Memory B cell (primary cell): ENCODE data around the gene DYRK4.

ENCODE experiments used
- ATAC-seq: fragments of 150-1000 bp; cut with Tn5 transposase; 2 replicates; pipeline ENCODE4 v1.10.0; 2021; ENCODE audit warnings: low read depth, mild to moderate bottlenecking, moderate library complexity
- DNase-seq, 2 donors: peaks; one replicate each; pipeline ENCODE4 v3.0.0; 2022; ENCODE audit warnings: low spot score in 2 of 2
- H3K27ac Mint-ChIP-seq: one replicate; pipeline ENCODE4 v1.8.0; 2022; ENCODE audit warnings: mild to moderate bottlenecking, moderate library complexity, mixed read lengths
- H3K27me3 Mint-ChIP-seq: one replicate; pipeline ENCODE4 v1.8.0; 2022; ENCODE audit warnings: mixed read lengths
- H3K36me3 Mint-ChIP-seq: one replicate; pipeline ENCODE4 v1.8.0; 2022; ENCODE audit warnings: mild to moderate bottlenecking, mixed read lengths
- H3K4me1 Mint-ChIP-seq: one replicate; pipeline ENCODE4 v1.8.0; 2022; ENCODE audit warnings: mixed read lengths
- H3K4me3 Mint-ChIP-seq: one replicate; pipeline ENCODE4 v1.8.0; 2022; ENCODE audit warnings: mild to moderate bottlenecking, moderate library complexity, mixed read lengths
- H3K9me3 Mint-ChIP-seq: one replicate; pipeline ENCODE4 v1.8.0; 2022; ENCODE audit warnings: mixed read lengths

The DYRK4 gene

DNA sequence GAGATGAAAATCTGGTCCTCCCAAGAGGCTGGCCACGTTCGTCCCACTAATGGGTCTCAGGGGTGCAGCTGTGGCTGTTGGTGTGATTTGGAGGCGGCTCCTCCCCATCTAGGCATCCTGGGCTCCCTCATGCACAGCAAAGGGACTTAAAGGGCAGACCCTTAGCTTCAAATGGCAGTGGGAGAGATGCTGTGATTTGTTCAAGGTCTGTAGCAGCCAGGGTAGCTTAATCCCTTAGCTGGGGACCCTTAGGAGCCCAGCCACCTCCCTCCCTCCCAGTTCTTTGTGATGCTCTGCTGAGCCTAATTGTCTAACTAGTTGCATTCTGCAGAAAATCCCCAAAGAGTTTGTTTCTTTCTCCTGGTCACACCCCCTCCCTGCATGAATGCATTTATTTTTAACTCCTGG, 18.3 kb downstream of the DYRK4 start:
- no peak overlapping the region for H3K4me3 Mint-ChIP-seq
- DNase-seq = no peak
- H3K27ac Mint-ChIP-seq = peak overlapping the region; percentile 31
- no peaks in the 10 kb centered on the region for H3K27me3 Mint-ChIP-seq
- H3K4me1 Mint-ChIP-seq = peaks cover 14% of the 10 kb centered on the region
- ATAC-seq = no peak
- H3K9me3 Mint-ChIP-seq = no peaks in the 10 kb centered on the region
- peaks cover 1% of the 10 kb centered on the region for H3K36me3 Mint-ChIP-seq

DNA sequence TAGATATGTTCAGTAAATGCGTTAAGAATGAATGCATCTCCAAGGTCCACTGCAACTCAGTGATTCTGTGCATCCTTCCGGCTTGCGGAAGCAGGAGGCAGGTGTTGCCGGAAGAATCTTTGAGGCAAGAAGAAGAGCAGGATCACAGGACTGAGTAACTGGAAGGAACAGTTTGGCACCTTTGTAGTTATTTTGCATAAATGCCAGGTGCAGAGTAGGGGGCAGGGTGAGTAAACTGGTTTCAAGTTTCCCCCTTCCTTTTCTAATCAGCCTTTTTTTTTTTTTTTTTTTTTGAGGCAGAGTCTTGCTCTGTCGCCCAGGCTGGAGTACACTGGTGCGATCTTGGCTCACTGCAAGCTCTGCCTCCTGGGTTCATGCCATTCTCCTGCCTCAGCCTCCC, 22.3 kb downstream of the DYRK4 start:
- ATAC-seq (peak; percentile 44), DNase-seq (no peak)
- H3K36me3 Mint-ChIP-seq = peaks cover 6% of the 10 kb centered on the region
- peaks cover 14% of the 10 kb centered on the region for H3K4me1 Mint-ChIP-seq
- H3K4me3 Mint-ChIP-seq = no peak overlapping the region
- H3K27ac Mint-ChIP-seq = no peak overlapping the region
- no peaks in the 10 kb centered on the region for H3K27me3 Mint-ChIP-seq
- H3K9me3 Mint-ChIP-seq = no peaks in the 10 kb centered on the region

DNA sequence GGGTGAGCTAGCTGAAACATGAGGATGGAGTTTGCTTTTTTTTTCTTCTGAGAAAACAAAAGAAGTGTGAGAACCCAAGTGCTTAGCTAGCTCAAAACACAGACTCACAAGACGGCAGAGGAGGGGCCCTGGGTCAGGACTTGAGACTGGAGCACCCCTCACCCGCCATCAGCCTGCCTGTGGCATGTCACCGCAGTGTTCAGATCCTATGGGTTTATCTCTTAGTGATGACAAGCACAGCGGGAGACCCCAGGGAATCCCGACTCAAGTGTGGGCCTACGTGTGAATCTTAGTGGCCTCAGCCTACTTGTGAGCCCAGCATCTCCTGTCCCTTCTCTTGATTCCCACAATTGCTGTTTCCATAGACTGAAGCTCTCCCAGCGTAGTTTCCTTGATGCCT, 22.9 kb downstream of the DYRK4 start:
- H3K4me1 Mint-ChIP-seq = peaks cover 14% of the 10 kb centered on the region
- ATAC-seq = no peak

DNA sequence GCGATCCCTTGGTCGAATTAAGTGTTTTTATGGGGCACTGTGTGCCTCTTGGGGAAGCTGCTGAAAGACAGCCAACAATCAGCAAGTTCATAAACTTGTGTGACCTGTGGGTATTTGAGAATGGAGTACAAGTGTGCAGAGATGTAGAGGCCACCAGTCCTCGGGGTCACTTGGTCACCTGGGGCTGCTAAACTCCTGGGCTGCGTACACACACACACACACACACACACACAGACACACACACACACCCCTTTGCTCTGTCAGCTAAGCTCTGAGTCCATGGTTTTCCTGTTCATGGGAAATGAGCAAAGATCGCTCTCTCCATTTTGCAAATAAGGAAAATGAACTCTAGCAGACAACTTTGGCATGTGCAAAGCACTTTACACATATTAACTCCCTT, 24.5 kb downstream of the DYRK4 start:
- DNase-seq (no peak), ATAC-seq (no peak)
- Mint-ChIP-seq H3K27ac (no peak overlapping the region), H3K4me3 (no peak overlapping the region), H3K36me3 (peaks cover 14% of the 10 kb centered on the region), H3K27me3 (no peaks in the 10 kb centered on the region), H3K9me3 (peaks cover 3% of the 10 kb centered on the region), H3K4me1 (peaks cover 8% of the 10 kb centered on the region)

More for the DNA sequence above, 22.9 kb downstream of the DYRK4 start:
- no peak for DNase-seq
- Mint-ChIP-seq H3K36me3 (peaks cover 10% of the 10 kb centered on the region), H3K4me3 (no peak overlapping the region), H3K27ac (no peak overlapping the region), H3K27me3 (no peaks in the 10 kb centered on the region), H3K9me3 (peaks cover 3% of the 10 kb centered on the region)

DNA sequence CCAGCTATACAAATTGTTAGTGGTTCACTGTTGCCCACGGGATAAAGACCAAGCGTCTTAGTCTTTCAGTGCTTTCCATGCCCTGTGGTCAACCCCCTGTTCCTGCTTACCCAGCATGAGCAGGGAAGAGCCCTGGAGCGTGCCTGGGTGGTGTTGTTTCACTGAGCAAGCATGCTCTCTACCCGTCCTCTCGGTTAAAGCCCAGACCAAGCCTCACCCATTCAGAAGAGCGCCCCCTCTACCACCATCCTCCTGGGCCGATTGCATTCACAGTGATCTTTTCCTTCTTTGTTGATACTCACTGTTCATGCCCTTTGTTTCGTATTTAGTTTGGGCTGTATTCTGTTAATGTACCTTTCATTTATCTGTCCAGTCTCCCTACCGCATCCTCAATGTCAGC, 25.1 kb downstream of the DYRK4 start:
- DNase-seq (no peak), ATAC-seq (no peak)
- Mint-ChIP-seq H3K27ac (no peak overlapping the region), H3K4me3 (no peak overlapping the region), H3K4me1 (peaks cover 8% of the 10 kb centered on the region), H3K36me3 (peaks cover 16% of the 10 kb centered on the region), H3K9me3 (peaks cover 3% of the 10 kb centered on the region), H3K27me3 (no peaks in the 10 kb centered on the region)

DNA sequence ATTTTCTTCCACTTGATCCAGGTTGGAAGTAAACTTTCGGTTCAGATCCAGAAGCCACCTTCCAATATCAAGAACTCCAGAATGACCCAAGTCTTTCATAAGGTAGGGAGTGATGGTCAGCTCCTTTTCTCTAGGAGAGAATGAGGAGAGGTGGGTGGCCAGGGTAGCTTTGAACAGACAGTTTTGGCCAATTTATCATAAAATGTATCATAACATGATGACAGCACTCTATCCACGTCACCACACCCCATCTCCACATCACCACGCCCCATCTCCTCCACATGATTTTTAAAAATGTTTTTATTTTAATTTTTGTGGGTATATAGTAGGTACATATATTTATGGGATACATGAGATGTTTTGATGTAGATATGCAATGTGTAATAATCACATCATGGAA, 26.9 kb downstream of the DYRK4 start:
- DNase-seq (no peak), ATAC-seq (no peak)
- Mint-ChIP-seq H3K4me1 (peaks cover 4% of the 10 kb centered on the region), H3K27me3 (no peaks in the 10 kb centered on the region), H3K9me3 (peaks cover 3% of the 10 kb centered on the region), H3K4me3 (no peak overlapping the region), H3K27ac (no peak overlapping the region), H3K36me3 (peaks cover 19% of the 10 kb centered on the region)

DNA sequence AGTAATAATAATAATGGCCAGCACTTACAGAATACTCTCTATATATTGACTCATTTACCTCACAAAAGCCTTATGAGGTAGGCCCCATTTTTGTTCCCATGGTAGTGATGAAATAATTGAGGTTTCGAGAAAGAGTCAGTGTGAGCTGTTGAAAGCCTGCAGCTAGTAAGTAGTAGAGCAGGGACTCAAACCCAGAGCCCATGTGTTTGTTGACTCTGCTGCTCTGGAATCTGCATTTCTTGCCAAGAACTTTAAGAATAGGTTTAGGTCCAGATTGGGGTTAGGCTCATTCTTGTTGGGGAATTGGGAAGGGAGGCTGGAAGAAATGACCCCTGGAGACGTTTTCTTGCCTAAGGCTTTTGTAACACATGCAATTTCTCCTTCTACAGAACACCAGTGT, 27.9 kb downstream of the DYRK4 start:
- DNase-seq = no peak
- Mint-ChIP-seq H3K4me1 (no peaks in the 10 kb centered on the region), H3K4me3 (no peak overlapping the region)

DNA sequence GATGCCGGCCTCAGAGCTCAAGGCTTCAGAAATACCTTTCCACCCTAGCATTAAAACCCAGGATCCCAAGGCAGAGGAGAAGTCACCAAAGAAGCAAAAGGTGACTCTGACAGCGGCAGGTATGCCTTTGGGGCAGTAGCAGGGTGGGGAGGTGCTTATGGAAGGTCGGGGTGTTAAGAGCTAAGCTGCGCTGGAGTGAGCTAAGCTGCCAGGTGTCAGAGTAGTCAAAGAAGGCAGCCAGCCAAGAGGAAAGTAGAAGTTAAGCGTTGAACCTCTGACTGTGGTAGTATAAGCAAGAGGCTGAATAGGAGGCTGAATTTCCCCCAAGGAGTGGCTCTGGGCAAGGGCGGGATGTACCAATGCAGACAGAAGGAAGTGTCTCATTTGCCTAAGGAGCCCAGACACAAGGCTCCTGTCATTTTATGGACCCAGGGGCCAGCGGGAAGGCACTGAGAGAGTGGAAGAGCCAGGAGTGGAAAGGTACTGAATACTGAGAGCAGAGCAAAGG, 29.2 kb downstream of the DYRK4 start:
- Mint-ChIP-seq H3K27me3 (no peaks in the 10 kb centered on the region), H3K27ac (no peak overlapping the region), H3K36me3 (peaks cover 22% of the 10 kb centered on the region), H3K4me1 (no peaks in the 10 kb centered on the region), H3K4me3 (no peak overlapping the region), H3K9me3 (peaks cover 3% of the 10 kb centered on the region)
- ATAC-seq = no peak
- no peak for DNase-seq

More for the DNA sequence above, 27.9 kb downstream of the DYRK4 start:
- peaks cover 3% of the 10 kb centered on the region for H3K9me3 Mint-ChIP-seq
- peaks cover 19% of the 10 kb centered on the region for H3K36me3 Mint-ChIP-seq
- no peak for ATAC-seq
- H3K27me3 Mint-ChIP-seq = no peaks in the 10 kb centered on the region
- H3K27ac Mint-ChIP-seq = no peak overlapping the region

DNA sequence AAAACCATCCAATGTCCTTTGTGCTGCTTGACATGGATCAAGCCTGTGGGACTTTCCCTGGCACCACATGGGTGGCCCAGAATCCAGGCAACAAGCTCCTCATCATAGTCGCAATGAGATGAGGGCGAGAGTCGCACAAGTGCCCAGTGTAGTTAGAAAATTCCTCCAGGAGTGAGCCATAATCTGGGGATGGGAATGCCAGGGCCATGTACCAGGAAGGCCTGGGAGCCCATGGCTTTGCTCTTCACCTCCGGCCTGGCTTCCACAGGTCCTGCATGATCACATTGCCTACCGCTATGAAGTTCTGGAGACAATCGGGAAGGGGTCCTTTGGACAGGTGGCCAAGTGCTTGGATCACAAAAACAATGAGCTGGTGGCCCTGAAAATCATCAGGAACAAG, 33.9 kb downstream of the DYRK4 start:
- Mint-ChIP-seq H3K27me3 (no peaks in the 10 kb centered on the region), H3K9me3 (no peaks in the 10 kb centered on the region), H3K36me3 (peaks cover 19% of the 10 kb centered on the region), H3K27ac (no peak overlapping the region), H3K4me3 (no peak overlapping the region), H3K4me1 (no peaks in the 10 kb centered on the region)
- DNase-seq (no peak), ATAC-seq (no peak)

DNA sequence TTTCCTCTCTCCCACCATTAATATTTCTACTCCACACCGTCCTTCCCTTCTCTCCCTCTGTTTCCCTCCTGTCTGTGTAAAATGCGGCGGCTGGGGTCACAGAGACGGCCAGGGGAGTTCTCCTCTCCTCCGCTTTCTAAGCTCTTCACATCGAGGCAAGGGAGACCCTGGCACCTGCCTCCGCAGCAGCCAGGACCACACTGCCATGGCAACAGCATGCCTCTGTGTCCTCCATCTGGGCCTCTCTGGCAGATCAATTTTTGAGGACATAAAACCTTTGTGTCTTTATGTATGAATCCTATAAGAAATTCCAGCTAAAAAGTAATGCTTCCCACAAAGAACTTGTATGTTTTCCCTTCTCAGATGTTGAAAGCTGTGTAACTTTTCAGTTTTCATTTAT, 41.4 kb downstream of the DYRK4 start:
- peaks cover 9% of the 10 kb centered on the region for H3K36me3 Mint-ChIP-seq
- H3K4me3 Mint-ChIP-seq = no peak overlapping the region
- peaks cover 20% of the 10 kb centered on the region for H3K4me1 Mint-ChIP-seq
- DNase-seq (no peak), ATAC-seq (no peak)
- no peaks in the 10 kb centered on the region for H3K27me3 Mint-ChIP-seq
- H3K27ac Mint-ChIP-seq = no peak overlapping the region
- H3K9me3 Mint-ChIP-seq = no peaks in the 10 kb centered on the region

DNA sequence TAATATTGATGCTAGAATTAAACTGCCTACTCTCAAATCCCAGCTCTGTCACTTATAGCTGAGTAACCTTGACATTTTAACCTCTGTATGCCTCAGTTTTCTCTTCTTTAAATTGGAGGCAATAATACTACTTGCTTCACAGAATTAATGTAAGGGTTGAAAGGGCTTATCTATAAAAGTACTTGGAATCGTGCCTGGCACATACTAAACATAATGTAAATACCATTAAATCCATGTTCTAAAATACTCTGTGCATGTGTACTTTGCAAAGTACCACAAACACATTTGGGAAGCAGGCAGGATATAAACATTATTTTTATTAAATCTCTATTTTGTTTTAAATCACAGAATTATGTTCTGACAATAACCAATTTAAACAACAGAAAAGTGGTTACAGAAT, 41.9 kb downstream of the DYRK4 start:
- H3K36me3 Mint-ChIP-seq = peaks cover 9% of the 10 kb centered on the region
- H3K27me3 Mint-ChIP-seq = no peaks in the 10 kb centered on the region
- no peaks in the 10 kb centered on the region for H3K9me3 Mint-ChIP-seq
- H3K4me3 Mint-ChIP-seq = no peak overlapping the region
- DNase-seq (no peak), ATAC-seq (no peak)
- no peak overlapping the region for H3K27ac Mint-ChIP-seq
- H3K4me1 Mint-ChIP-seq = peaks cover 20% of the 10 kb centered on the region

DNA sequence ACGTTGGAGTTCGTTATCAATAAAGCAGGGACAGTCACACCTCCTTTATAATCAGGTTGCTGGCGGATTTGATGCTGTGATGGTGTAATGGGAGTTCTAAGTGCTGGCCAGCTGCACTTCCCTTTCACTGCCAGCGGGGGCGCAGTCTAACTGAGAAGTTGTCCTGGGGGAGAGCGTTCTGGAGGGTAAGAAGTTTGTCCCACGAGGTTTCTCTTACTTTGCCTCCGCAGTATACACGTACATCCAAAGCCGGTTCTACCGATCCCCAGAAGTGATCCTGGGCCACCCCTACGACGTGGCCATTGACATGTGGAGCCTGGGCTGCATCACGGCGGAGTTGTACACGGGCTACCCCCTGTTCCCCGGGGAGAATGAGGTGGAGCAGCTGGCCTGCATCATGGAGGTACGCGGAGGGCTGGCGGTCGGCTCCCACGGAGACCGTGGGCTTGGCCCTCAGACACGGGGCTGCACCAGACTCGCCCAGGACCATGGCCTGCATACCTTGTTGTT, 42.7 kb downstream of the DYRK4 start:
- no peaks in the 10 kb centered on the region for H3K9me3 Mint-ChIP-seq
- no peaks in the 10 kb centered on the region for H3K27me3 Mint-ChIP-seq
- peak overlapping the region; percentile 97 for H3K4me3 Mint-ChIP-seq
- peak overlapping the region; percentile 83 for H3K27ac Mint-ChIP-seq
- peaks cover 13% of the 10 kb centered on the region for H3K36me3 Mint-ChIP-seq
- H3K4me1 Mint-ChIP-seq = peaks cover 20% of the 10 kb centered on the region
- DNase-seq (peak; percentile 77), ATAC-seq (peak; percentile 94)

DNA sequence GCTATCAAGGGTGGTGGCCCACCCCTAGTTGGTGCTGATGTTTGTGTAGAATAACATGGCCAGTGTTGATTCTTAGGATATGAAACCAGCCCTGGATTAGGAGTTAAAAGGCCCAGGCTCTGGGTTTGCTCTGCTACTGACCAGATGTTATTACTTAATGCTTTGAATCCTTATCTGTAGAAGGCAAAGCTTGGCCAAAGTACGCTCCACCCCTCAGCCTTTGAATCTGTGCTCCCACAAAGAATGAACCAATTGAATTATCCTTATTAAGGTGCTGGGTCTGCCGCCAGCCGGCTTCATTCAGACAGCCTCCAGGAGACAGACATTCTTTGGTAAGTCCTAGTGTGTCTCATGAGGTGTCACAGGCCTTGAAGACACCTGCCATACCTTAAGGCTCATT, 45.0 kb downstream of the DYRK4 start:
- no peak overlapping the region for H3K4me3 Mint-ChIP-seq

DNA sequence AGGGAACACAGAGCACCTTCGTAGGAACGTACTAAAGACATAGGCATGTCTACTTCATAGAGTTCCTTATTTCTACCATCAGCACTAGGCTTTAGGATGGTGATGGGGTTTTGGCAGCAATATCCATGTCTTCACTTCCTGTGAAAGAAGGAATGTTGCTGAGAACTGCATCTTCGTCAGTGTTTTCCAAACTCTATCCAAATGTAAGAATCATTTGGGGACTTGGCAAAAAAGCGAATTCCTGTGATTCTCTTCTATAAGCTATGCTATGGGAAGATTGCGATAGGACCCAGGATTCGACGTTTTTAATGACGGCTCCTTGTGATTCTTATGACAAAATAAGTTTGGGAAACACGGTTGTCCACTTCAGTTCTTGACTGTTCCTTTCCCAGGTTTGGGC, 47.1 kb downstream of the DYRK4 start:
- Mint-ChIP-seq H3K9me3 (no peaks in the 10 kb centered on the region), H3K4me1 (peaks cover 20% of the 10 kb centered on the region), H3K4me3 (no peak overlapping the region), H3K36me3 (peaks cover 35% of the 10 kb centered on the region), H3K27ac (no peak overlapping the region), H3K27me3 (no peaks in the 10 kb centered on the region)
- DNase-seq (no peak), ATAC-seq (no peak)

More for the DNA sequence above, 45.0 kb downstream of the DYRK4 start:
- Mint-ChIP-seq H3K9me3 (no peaks in the 10 kb centered on the region), H3K36me3 (peaks cover 23% of the 10 kb centered on the region), H3K4me1 (peaks cover 20% of the 10 kb centered on the region), H3K27ac (no peak overlapping the region), H3K27me3 (no peaks in the 10 kb centered on the region)
- DNase-seq (no peak), ATAC-seq (no peak)

DNA sequence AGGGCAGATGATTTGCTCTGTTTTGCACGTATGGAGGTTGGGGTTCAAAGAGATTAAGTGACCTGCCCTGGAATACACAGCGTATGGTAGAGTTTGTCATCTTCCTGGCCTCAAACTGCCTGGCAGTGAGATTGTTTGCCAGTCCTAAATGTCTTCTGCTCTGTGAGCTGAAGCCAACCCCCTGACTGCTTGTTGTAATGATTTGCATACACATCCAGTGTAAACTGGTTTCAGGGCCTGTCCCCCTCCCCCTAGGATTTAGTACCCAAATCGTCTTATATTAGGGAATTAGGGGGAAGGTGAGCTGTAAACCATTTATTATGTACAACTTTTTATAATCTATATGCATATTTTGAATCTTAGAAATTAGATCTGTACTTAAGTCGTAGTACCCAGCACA, 48.5 kb downstream of the DYRK4 start:
- Mint-ChIP-seq H3K4me3 (no peak overlapping the region), H3K27me3 (no peaks in the 10 kb centered on the region), H3K27ac (no peak overlapping the region), H3K4me1 (peaks cover 13% of the 10 kb centered on the region), H3K36me3 (peaks cover 47% of the 10 kb centered on the region), H3K9me3 (no peaks in the 10 kb centered on the region)
- ATAC-seq (no peak), DNase-seq (no peak)
